ENCODE measurements around the gene ZEB1. TPM values are rescaled to one million over a fixed set of nuclear protein-coding genes. Genes with fewer than 3 reads are reported as not detected.

ZEB1 gene
- total RNA-seq, 1 experiment from 2014 or later: 31.5 TPM

GRCh38 chr10:31413325-31413724, 94.3 kb downstream of the ZEB1 start:
- ATAC-seq: no peak

GRCh38 chr10:31418481-31418880, 99.5 kb downstream of the ZEB1 start:
- Histone ChIP-seq H3K27me3 (ENCODE audit: control insufficient read depth, insufficient read depth, low read length) (no peaks in the 10 kb centered on the region), H3K4me3 (ENCODE audit: low read depth in 2 of 2, low read length in 2 of 2) (no peak overlapping the region), H3K27ac (ENCODE audit: low read length) (no peak overlapping the region), H3K9me3 (ENCODE audit: control insufficient read depth, insufficient read depth, low read depth, low read length) (no peaks in the 10 kb centered on the region), H3K4me1 (ENCODE audit: control insufficient read depth, insufficient read depth, low read length) (no peaks in the 10 kb centered on the region; the same call in 1 of the 2 replicates), H3K36me3 (ENCODE audit: control insufficient read depth, insufficient read depth, low read length) (no peaks in the 10 kb centered on the region)
- no peak for TF ChIP-seq SIN3A (IDR thresholded peaks at IDR 0.05; ENCODE audit: borderline replicate concordance, insufficient read depth, low read depth, low read length)
- no peak for DNase-seq (ENCODE audit: low read depth, low spot score)
- CTCF ChIA-PET: no interaction called here
- POLR2A ChIA-PET: no interaction called here
- in situ Hi-C loops (cut with HindIII; ENCODE audit: low pct_unique_long_range_greater_than_20kb, low sequenced_read_pairs): no loop called here
- no peak for ATAC-seq
- intact Hi-C loops (cut with micrococcal nuclease; ENCODE audit: unreplicated experiment): no loop called here
- BruUV-seq (replicated peaks): no TSS peak

More at GRCh38 chr10:31413325-31413724, 94.3 kb downstream of the ZEB1 start:
- no peaks in the 10 kb centered on the region; the same call in 1 of the 2 replicates for H3K36me3 ChIP-seq (ENCODE audit: control insufficient read depth, insufficient read depth, low read length)
- POLR2A ChIA-PET: no interaction called here
- no peak for DNase-seq (ENCODE audit: low read depth, low spot score)
- no peaks in the 10 kb centered on the region for H3K27me3 ChIP-seq (ENCODE audit: control insufficient read depth, insufficient read depth, low read length)
- no peak for TF ChIP-seq CTCF (IDR thresholded peaks at IDR 0.05)
- no peak for TF ChIP-seq TCF7L2 (IDR thresholded peaks at IDR 0.05; ENCODE audit: low read depth, low read length)
- no peak for TF ChIP-seq REST (IDR thresholded peaks at IDR 0.05; ENCODE audit: insufficient read depth in 1 of 2, low read depth in 2 of 2, low read length in 1 of 2)
- no peak for TF ChIP-seq POLR2AphosphoS5 (IDR thresholded peaks at IDR 0.05; ENCODE audit: low read depth, low read length)
- TF ChIP-seq SIN3A (IDR thresholded peaks at IDR 0.05; ENCODE audit: borderline replicate concordance, insufficient read depth, low read depth, low read length): no peak
- TSS peak; percentile 26 for BruUV-seq (replicated peaks)
- no peaks in the 10 kb centered on the region; the same call in 1 of the 2 replicates for H3K4me1 ChIP-seq (ENCODE audit: control insufficient read depth, insufficient read depth, low read length)
- CTCF ChIA-PET: no interaction called here
- H3K4me3 ChIP-seq (ENCODE audit: low read depth in 2 of 2, low read length in 2 of 2): no peak overlapping the region
- no peak overlapping the region for H3K27ac ChIP-seq (ENCODE audit: low read length)
- H3K9me3 ChIP-seq (ENCODE audit: control insufficient read depth, insufficient read depth, low read depth, low read length): no peaks in the 10 kb centered on the region
- in situ Hi-C loops (cut with HindIII; ENCODE audit: low pct_unique_long_range_greater_than_20kb, low sequenced_read_pairs) (no loop called here), intact Hi-C loops (cut with micrococcal nuclease; ENCODE audit: unreplicated experiment) (no loop called here)

GRCh38 chr10:31419394-31420063, 100.5 kb downstream of the ZEB1 start:
- ChIA-PET CTCF (no interaction called here), POLR2A (interaction anchor here (0.5 kb wide), 1 partner anchor 477 kb away, joined by 5 read pairs; no protein-coding TSS in a partner anchor)
- TF ChIP-seq REST (IDR thresholded peaks at IDR 0.05; ENCODE audit: insufficient read depth in 1 of 2, low read depth in 2 of 2, low read length in 1 of 2) (no peak), TCF7L2 (IDR thresholded peaks at IDR 0.05; ENCODE audit: low read depth, low read length) (no peak), SIN3A (IDR thresholded peaks at IDR 0.05; ENCODE audit: borderline replicate concordance, insufficient read depth, low read depth, low read length) (no peak), CTCF (IDR thresholded peaks at IDR 0.05) (no peak), POLR2AphosphoS5 (IDR thresholded peaks at IDR 0.05; ENCODE audit: low read depth, low read length) (no peak)
- no peak for ATAC-seq
- no peaks in the 10 kb centered on the region for H3K27me3 ChIP-seq (ENCODE audit: control insufficient read depth, insufficient read depth, low read length)
- in situ Hi-C loops (cut with HindIII; ENCODE audit: low pct_unique_long_range_greater_than_20kb, low sequenced_read_pairs): no loop called here
- no peaks in the 10 kb centered on the region for H3K9me3 ChIP-seq (ENCODE audit: control insufficient read depth, insufficient read depth, low read depth, low read length)
- no peak overlapping the region for H3K4me3 ChIP-seq (ENCODE audit: low read depth in 2 of 2, low read length in 2 of 2)
- BruUV-seq (replicated peaks): no TSS peak
- intact Hi-C loops (cut with micrococcal nuclease; ENCODE audit: unreplicated experiment): no loop called here
- no peaks in the 10 kb centered on the region for H3K4me1 ChIP-seq (ENCODE audit: control insufficient read depth, insufficient read depth, low read length)
- no peak for DNase-seq (ENCODE audit: low read depth, low spot score)
- H3K27ac ChIP-seq (ENCODE audit: low read length): no peak overlapping the region
- no peaks in the 10 kb centered on the region for H3K36me3 ChIP-seq (ENCODE audit: control insufficient read depth, insufficient read depth, low read length)
